ENCODE data around the gene MFAP5.

DNA sequence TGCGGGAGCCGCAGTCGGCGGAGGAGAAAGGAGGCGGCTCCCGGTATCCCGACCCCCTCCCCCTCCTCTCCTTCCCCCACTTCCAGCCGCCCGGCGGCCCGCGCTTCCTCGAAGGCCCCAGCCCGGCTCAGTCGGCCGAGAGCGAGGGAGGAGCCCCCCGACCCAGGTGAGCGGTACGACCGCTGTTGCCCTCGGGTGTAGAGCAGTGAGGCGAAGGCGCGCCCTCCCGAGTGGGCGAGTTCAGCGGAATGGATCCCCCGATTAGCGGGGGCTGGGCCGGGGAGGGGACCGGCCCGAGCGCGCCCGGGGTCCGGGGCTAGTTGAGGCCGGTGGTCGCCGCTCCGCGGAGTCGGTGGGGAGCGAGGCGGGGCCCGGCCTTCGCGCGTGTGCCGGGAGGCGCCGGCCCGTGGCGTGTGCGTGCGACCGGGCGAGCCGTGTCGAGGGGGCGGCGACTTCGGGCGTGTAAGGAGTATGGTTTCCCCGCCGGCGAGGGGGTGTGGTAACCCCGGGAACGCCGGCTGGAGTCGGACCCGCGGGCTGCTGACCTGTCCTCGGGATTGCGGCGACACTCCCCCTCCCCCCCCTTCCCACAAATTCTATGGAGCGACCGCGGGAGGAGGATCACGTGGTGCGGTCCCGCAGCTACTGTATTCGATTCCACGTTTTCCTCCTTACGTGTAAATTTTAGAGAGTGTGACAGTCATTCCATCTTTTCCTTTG, 35.7 kb upstream of the MFAP5 start:
- TF ChIP-seq JUN (CRISPR knock-in tag; IDR thresholded peaks at IDR 0.05), result 0 out of 2 replicates have a peak, but pooled peaks have one; percentile 51
- TF ChIP-seq TEAD4 (CRISPR knock-in tag; IDR thresholded peaks at IDR 0.05), result no peak
- TF ChIP-seq USF1 (CRISPR knock-in tag; IDR thresholded peaks at IDR 0.05), result peak; percentile 87
- no peak for TF ChIP-seq CTCF (IDR thresholded peaks at IDR 0.05)
- no peak for TF ChIP-seq ESRRA (CRISPR knock-in tag; IDR thresholded peaks at IDR 0.05; ENCODE audit: borderline replicate concordance)
- TF ChIP-seq NR1H2 (CRISPR knock-in tag; IDR thresholded peaks at IDR 0.05), result no peak
- TF ChIP-seq GRHL2 (CRISPR knock-in tag; IDR thresholded peaks at IDR 0.05; ENCODE audit: insufficient replicate concordance, severe bottlenecking), result no peak
- peak; percentile 59; the same call in 1 of the 2 replicates for TF ChIP-seq KAT7 (CRISPR knock-in tag; IDR thresholded peaks at IDR 0.05; ENCODE audit: borderline replicate concordance)
- TF ChIP-seq GABPB1 (CRISPR knock-in tag; IDR thresholded peaks at IDR 0.05), result no peak
- TF ChIP-seq TEAD1 (CRISPR knock-in tag; IDR thresholded peaks at IDR 0.05), result no peak
- 0 out of 2 replicates have a peak, but pooled peaks have one; percentile 13 for TF ChIP-seq ZNF317 (CRISPR knock-in tag; IDR thresholded peaks at IDR 0.05; ENCODE audit: borderline replicate concordance, low read depth)
- TF ChIP-seq, protein P1, sequence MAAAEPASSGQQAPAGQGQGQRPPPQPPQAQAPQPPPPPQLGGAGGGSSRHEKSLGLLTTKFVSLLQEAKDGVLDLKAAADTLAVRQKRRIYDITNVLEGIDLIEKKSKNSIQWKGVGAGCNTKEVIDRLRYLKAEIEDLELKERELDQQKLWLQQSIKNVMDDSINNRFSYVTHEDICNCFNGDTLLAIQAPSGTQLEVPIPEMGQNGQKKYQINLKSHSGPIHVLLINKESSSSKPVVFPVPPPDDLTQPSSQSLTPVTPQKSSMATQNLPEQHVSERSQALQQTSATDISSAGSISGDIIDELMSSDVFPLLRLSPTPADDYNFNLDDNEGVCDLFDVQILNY (CRISPR knock-in tag; IDR thresholded peaks at IDR 0.05), result no peak; the same call in 1 of the 2 replicates
- TF ChIP-seq, protein P2, sequence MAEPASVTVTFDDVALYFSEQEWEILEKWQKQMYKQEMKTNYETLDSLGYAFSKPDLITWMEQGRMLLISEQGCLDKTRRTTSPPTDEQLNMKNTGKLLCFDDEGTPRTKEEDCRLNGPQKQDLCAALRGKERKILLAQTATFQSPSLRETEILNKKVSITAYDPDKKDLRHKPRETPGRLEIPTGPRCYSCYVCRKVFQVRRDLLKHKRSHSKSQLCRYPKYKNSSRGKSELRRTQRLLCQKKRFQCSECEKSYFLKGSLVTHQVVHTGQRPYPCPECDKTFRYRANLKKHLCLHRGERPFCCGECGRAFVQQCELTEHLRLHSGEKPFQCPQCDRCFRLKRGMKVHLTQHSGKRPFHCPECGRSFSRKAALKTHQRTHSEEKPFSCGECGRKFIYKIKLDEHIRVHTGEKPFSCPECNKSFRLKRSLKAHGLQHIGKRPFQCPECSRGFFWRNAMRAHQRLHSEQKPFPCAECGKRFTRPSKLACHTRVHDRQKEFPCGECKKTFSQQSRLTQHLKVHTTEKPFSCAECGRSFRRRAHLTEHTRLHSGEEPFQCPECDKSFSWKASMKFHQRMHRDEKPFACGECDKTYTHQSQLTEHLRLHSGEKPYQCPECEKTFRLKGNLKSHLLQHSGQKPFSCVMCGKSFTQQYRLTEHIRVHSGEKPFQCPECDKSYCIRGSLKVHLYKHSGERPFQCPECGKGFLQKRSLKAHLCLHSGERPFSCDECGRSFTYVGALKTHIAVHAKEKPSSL (CRISPR knock-in tag; conservative IDR thresholded peaks at IDR 0.05), result no peak
- no peak for TF ChIP-seq NFE2L1 (CRISPR knock-in tag; IDR thresholded peaks at IDR 0.05)

All from WTC11 (cell line).